Ovary (tissue), 9 donors: ENCODE measurements around the gene ASB6. TPM values are rescaled to one million over a fixed set of nuclear protein-coding genes. Genes with fewer than 3 reads are reported as not detected.

Source experiments
- DNase-seq, 5 donors: peaks; one replicate each; pipeline ENCODE4 v3.0.0-alpha.2; 2019 to 2020
- H3K27ac ChIP-seq, 2 donors: fragments of 200-600 bp; one replicate each; pipeline versions ENCODE4 v1.5.1 to v1.8.0; 2019 to 2022
- H3K27me3 ChIP-seq: fragments of 200-600 bp; one replicate; pipeline ENCODE4 v1.8.0; 2022
- H3K36me3 ChIP-seq: fragments of 200-600 bp; sonication (generic); one replicate; pipeline ENCODE4 v1.5.1; 2019
- H3K4me1 ChIP-seq: one replicate; pipeline ENCODE4 v1.8.1; 2013; ENCODE audit warnings: mild to moderate bottlenecking, moderate library complexity; ENCODE audit not compliant: insufficient read depth
- H3K4me3 ChIP-seq: fragments of 200-600 bp; sonication (generic); one replicate; pipeline ENCODE4 v1.5.1; 2017
- H3K9me3 ChIP-seq, 2 donors: fragments of 200-600 bp in 1 of 2; sonication (generic) in 1 of 2; one replicate each; pipeline versions ENCODE4 v1.5.1 to v1.8.1; 2013 to 2019; ENCODE audit warnings: mild to moderate bottlenecking in 1 of 2, moderate library complexity in 1 of 2
- CTCF ChIP-seq, 3 donors: fragments of 450-650 bp in 2 of 3; fragments of 200-600 bp in 1 of 3; IDR thresholded peaks; one replicate each; pipeline versions ENCODE4 v1.5.1 to v1.8.0; 2016 to 2022; ENCODE audit warnings: antibody characterized with exemption in 3 of 3, mild to moderate bottlenecking in 1 of 3
- EP300 ChIP-seq: sonication (generic); formaldehyde crosslinking; IDR thresholded peaks from one replicate; pipeline ENCODE4 v1.6.1; 2017; ENCODE audit warnings: antibody characterized with exemption
- POLR2A ChIP-seq: fragments of 450-650 bp; IDR thresholded peaks from one replicate; pipeline ENCODE4 v1.6.1; 2017; ENCODE audit warnings: antibody characterized with exemption, mild to moderate bottlenecking, moderate library complexity
- WGBS, 3 donors: extraction: QIAGEN DNeasy Blood & Tissue Kit in 1 of 3; methylation state at CpG; one replicate each; pipeline versions ENCODE4 v1.1.5 to v1.1.7; 2013 to 2017; 5-methylcytosine and 5-hydroxymethylcytosine counted together
- intact Hi-C, 4 donors: fragments of 100-400 bp; cut with DNase I; formaldehyde crosslinking; loops; one replicate each; pipeline versions ENCODE4 v1.11.0 to v1.15.1; 2022 to 2023
- polyA plus RNA-seq, 2 donors: library from polyadenylated mRNA; stranded (reverse); fragments of 200-250 nt in 1 of 2; fragments of 350-450 nt in 1 of 2; fragmentation: Illumina TruSeq in 1 of 2; extraction: RNeasy Lipid Tissue Mini Kit (QIAGEN cat#74804) in 1 of 2; gene quantifications; one replicate each; pipeline ENCODE4 v1.2.3, GENCODE V29; 2013 to 2014
- total RNA-seq, 7 donors: library from RNA; depleted of rRNA in 2 of 7; stranded (reverse); fragments of >200 nt in 2 of 7; fragmentation: NEBNext Ultra II Directional in 3 of 7; extraction: Animal tissue kit (Norgen Biotek cat#: 25700) in 3 of 7; gene quantifications; one replicate each; pipeline versions ENCODE4 v1.1.0 to v1.2.4, GENCODE V29; 2016 to 2023
- donor health status: DM: no; HTN: no; CAD: no; lungs with moderate emphysema.
- donor health status: DM: no; HTN: no; CAD: no.
- donor health status: Bipolar disorder and iron deficiency.
- donor health status: DM: yes; HTN: yes; CAD: no.
- donor health status: DM: no; HTN: no; CAD: no.
- donor health status: DM: yes; HTN: yes; CAD: no.

The ASB6 gene
- total and polyA plus RNA-seq, 9 donors, result 6.3 to 20.1 (median 16.6) TPM

DNA sequence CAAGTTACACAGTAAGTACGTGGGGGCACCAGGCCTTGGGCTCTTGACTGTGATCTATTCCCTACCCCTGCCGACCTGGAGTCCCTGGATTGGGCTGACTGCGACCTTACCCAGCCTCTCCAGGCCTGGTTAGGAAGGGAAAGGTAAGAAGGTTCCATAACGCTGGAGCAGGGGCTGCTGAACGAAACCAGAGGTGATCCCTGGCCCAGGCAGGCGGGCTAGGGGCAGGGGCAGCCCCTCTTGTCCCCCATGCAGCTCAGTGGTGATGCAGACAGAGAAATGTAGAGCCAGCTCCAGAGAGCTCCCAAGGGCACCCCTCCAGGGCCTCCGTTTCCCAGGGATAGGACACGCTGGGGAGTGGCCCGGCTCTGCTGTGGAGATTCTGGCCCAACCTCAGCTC, 37.6 kb upstream of the ASB6 start:
- 74 to 87% (median 86%) methylated on average over 8 to 9 of the region's 9 CpGs for WGBS, 3 donors
- intact Hi-C loops, result no loop called here
- H3K36me3 ChIP-seq, result no peaks in the 10 kb centered on the region
- no peaks in the 10 kb centered on the region for H3K27me3 ChIP-seq
- no peak overlapping the region for H3K4me3 ChIP-seq
- no peak for TF ChIP-seq POLR2A
- no peak for TF ChIP-seq CTCF (IDR thresholded peaks at IDR 0.05)
- TF ChIP-seq EP300, result no peak
- no peaks in the 10 kb centered on the region for H3K4me1 ChIP-seq
- no peak for DNase-seq
- H3K9me3 ChIP-seq, result no peaks in the 10 kb centered on the region
- H3K27ac ChIP-seq, result no peak overlapping the region

- no peaks in the 10 kb centered on the region for H3K9me3 ChIP-seq
- H3K27me3 ChIP-seq, result no peaks in the 10 kb centered on the region
- no peak for DNase-seq
- H3K4me3 ChIP-seq, result no peak overlapping the region
- H3K27ac ChIP-seq, result no peak overlapping the region
- H3K36me3 ChIP-seq, result no peaks in the 10 kb centered on the region
- TF ChIP-seq POLR2A, result no peak
- no peak for TF ChIP-seq EP300
- no peak for TF ChIP-seq CTCF (IDR thresholded peaks at IDR 0.05)
- 76 to 82% (median 76%) methylated on average over 9 of the region's 9 CpGs for WGBS, 3 donors
- intact Hi-C loops, result no loop called here
- no peaks in the 10 kb centered on the region for H3K4me1 ChIP-seq
Observed at GRCh38 chr9:129678844-129679243, 36.9 kb upstream of the ASB6 start.

DNA sequence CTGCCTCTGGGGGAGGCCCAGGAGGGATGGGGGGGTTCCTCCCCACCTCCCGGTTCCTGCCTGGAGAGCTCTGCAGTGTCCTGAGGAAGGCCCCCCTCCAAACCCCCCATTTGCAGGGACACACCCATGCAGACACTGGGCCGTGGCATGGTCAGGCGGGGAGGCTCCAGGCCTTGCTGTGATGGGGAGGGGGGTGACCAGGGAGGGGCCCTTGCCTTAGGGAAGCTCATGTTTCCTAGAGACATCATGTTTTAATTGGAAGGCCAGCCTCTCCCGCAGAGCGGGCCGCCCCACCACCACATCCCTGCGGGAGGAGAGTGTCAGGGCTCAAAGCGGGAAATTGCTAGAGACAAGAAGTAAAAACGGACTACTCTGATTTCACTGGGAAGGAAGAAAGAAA, 35.5 kb upstream of the ASB6 start:
- no peaks in the 10 kb centered on the region for H3K4me1 ChIP-seq
- no peak overlapping the region for H3K4me3 ChIP-seq
- no peak overlapping the region for H3K27ac ChIP-seq
- no peak for DNase-seq
- no peaks in the 10 kb centered on the region for H3K36me3 ChIP-seq
- no peaks in the 10 kb centered on the region for H3K9me3 ChIP-seq
- no peaks in the 10 kb centered on the region for H3K27me3 ChIP-seq
- intact Hi-C loops, result no loop called here
- 69 to 83% (median 72%) methylated on average over 9 of the region's 9 CpGs for WGBS, 3 donors
- TF ChIP-seq POLR2A (no peak), CTCF (IDR thresholded peaks at IDR 0.05) (no peak), EP300 (no peak)

DNA sequence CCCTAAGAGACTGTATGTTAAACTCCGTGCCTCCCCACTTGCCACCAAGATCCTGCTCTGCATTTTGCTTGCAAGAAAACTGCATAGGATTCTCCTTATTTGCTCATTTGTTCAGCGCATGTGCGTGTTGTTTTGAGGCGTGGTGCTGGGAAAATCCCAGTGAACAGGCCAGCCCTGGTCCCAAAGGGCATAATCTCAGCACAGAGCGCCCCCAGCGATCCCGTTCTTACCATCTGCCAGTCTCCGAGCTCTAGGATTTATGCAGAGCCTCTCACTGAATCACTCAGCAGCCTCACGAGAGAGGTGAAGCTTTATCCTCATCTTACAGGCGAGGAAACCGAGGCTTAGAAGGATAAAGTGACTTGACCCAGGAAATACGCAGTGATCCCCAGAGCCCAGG, 35.0 kb upstream of the ASB6 start:
- WGBS, 3 donors, result 85 to 95% (median 89%) methylated on average over 12 of the region's 12 CpGs
- Histone ChIP-seq H3K9me3 (no peaks in the 10 kb centered on the region), H3K27ac (no peak overlapping the region), H3K4me1 (no peaks in the 10 kb centered on the region), H3K36me3 (no peaks in the 10 kb centered on the region), H3K4me3 (no peak overlapping the region), H3K27me3 (no peaks in the 10 kb centered on the region)
- intact Hi-C loops, result no loop called here
- DNase-seq, result no peak
- TF ChIP-seq POLR2A, result no peak
- no peak for TF ChIP-seq CTCF (IDR thresholded peaks at IDR 0.05)
- TF ChIP-seq EP300, result no peak

GRCh38 chr9:129676287-129676686, 34.3 kb upstream of the ASB6 start:
- intact Hi-C loops, result no loop called here
- Histone ChIP-seq H3K36me3 (no peaks in the 10 kb centered on the region), H3K4me1 (no peaks in the 10 kb centered on the region), H3K4me3 (no peak overlapping the region), H3K9me3 (no peaks in the 10 kb centered on the region), H3K27ac (no peak overlapping the region), H3K27me3 (no peaks in the 10 kb centered on the region)
- no peak for DNase-seq
- TF ChIP-seq CTCF (IDR thresholded peaks at IDR 0.05) (no peak), POLR2A (no peak), EP300 (no peak)
- WGBS, 3 donors, result 75 to 83% (median 79%) methylated on average over 4 of the region's 4 CpGs
